ENCODE measurements around the gene STN1.

The STN1 gene

GRCh38 chr10:103843854-103844570, 74.0 kb downstream of the STN1 start:
- no peak for DNase-seq (ENCODE audit: low read depth in 2 of 2)

GRCh38 chr10:103843045-103843444, 74.9 kb downstream of the STN1 start:
- DNase-seq (ENCODE audit: low read depth in 2 of 2): no peak

DNA sequence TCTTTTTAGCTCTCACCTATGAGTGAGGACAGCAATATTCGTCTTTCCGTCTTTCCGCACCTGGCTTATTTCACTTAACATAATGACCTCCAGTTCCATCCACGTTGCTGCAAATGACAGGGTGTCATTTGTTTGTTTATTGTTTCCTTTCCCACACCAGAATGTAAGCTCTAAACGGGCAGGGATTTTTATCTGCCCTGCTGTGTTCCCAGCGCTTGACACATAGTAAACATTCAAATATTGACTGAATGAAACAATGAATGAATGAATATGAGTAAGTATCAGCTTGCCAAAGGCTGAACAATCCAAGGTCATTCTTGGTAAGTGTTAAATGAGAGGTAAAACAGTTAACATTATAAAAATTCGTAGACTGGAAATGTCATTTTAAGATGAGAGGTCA, 75.4 kb downstream of the STN1 start:
- DNase-seq (ENCODE audit: low read depth in 2 of 2): no peak

- no peak for DNase-seq (ENCODE audit: low read depth in 2 of 2)
These were observed 76.5 kb downstream of the STN1 start for GRCh38 chr10:103841519-103841918.

DNA sequence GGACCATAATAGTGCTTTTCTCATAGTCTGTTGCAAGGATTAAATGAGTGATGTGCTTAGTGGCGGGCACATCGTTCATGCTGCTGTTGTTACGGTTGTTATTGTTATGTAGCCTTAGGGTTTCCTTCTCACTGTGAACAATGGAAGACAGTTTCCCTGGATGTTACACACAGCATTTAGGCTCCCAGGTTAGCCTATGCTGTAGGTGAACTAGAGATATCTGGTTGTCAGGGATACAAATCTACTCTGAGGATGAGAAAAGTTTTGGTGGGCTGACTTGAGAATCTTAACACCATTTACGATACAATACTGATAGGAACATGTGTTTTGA, 77.3 kb downstream of the STN1 start:
- no peak for DNase-seq (ENCODE audit: low read depth in 2 of 2)

GRCh38 chr10:103839872-103840739, 77.9 kb downstream of the STN1 start:
- DNase-seq (ENCODE audit: low read depth in 2 of 2): no peak

DNA sequence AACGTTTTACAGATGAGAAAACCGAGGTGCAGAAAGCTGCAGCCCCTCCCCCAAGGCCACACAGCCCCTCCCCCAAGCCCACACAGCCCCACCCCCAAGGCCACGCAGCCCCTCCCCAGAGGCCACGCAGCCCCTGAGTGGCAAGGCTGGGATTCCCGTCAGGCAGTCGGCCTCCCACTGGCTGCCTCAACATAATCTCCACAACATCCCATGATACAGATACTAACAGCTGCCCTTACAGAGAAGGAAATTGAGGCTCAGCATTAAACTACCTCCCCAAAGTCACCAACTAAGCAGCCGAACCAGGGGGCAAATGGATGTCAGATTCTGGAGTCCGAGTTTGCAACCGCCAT, 78.5 kb downstream of the STN1 start:
- no peak for DNase-seq (ENCODE audit: low read depth in 2 of 2)

DNA sequence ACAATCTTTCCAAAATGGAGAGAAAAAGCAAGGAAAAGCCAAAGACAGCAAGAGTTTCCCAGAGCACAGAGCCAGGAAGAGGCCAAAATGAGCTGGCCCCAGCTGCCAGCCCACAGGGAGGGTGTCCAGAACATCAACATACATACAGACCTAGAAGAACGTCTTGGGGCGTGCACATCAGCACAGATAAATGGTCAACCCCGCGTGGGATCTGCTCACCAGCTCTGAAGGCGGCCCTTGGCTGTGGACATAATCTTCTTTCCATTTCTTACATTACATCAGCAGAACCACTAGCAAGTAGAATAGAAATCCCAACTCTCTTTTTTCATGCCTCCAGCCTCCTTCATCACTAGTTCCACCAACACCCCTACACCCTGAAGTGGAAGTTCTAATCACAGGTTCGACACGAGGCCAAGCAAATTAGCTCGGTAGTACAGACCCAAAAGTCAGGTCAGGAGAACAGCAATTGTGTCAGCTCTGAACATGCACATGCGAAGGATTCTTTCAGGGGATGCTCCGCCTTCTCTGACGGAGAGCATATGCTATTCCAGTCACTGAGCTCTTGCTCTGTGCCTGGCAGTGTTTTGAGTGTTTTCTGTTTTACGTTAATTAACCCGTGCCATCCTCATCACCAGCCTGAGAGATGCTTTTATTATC, 79.0 kb downstream of the STN1 start:
- DNase-seq (ENCODE audit: low read depth in 2 of 2): no peak

DNA sequence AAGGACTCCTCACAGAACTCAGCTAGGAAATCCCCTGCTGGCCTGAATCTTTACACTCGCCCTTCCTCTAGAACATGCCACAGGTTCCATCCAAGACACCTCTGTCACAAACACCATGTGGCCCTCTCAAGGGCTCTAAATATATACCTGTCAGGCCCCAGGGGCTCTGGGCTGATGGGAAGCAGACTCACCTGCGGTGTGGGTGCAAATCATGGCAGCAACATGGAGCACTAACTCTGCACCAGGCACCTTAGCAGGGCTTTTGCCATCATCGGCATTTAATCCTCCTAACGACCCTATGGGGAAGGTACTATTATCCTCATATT, 80.0 kb downstream of the STN1 start:
- no peak for DNase-seq (ENCODE audit: low read depth in 2 of 2)

GRCh38 chr10:103837370-103838069, 80.5 kb downstream of the STN1 start:
- DNase-seq (ENCODE audit: low read depth in 2 of 2): no peak

DNA sequence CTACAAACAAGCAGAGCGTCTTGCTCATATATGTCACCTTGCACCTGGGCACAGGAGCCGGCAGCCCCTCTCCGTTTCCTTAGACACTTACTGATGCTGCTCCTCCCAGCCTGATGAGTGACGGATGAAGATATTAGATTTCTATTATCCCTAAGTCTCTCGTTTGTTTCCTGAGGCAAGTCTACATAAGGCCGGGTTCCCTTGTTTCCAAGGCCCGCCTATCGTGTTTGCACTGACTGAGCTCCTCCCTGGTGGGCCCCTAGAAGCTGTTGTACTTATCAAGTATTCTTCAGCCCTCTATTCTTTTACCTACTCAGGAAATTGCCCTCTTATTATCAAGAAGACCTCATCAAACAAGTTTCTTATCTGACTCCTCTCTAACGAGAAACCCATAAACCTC, 81.1 kb downstream of the STN1 start:
- no peak for DNase-seq (ENCODE audit: low read depth in 2 of 2)

DNA sequence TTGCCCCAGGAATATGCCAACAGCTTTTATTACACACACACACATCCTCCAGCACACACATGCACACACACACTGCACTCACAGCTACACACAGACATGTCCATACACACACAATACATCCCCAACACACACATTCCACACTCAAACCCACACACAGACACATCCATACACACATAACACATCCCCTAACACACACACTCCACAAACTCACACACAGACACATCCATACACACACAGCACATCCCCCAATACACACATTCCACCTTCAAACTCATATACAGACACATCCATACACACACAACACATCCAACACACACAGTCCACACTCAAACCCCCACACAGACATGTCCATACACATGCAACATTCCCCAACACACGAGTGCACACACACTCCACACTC, 81.7 kb downstream of the STN1 start:
- DNase-seq (ENCODE audit: low read depth in 2 of 2): no peak

DNA sequence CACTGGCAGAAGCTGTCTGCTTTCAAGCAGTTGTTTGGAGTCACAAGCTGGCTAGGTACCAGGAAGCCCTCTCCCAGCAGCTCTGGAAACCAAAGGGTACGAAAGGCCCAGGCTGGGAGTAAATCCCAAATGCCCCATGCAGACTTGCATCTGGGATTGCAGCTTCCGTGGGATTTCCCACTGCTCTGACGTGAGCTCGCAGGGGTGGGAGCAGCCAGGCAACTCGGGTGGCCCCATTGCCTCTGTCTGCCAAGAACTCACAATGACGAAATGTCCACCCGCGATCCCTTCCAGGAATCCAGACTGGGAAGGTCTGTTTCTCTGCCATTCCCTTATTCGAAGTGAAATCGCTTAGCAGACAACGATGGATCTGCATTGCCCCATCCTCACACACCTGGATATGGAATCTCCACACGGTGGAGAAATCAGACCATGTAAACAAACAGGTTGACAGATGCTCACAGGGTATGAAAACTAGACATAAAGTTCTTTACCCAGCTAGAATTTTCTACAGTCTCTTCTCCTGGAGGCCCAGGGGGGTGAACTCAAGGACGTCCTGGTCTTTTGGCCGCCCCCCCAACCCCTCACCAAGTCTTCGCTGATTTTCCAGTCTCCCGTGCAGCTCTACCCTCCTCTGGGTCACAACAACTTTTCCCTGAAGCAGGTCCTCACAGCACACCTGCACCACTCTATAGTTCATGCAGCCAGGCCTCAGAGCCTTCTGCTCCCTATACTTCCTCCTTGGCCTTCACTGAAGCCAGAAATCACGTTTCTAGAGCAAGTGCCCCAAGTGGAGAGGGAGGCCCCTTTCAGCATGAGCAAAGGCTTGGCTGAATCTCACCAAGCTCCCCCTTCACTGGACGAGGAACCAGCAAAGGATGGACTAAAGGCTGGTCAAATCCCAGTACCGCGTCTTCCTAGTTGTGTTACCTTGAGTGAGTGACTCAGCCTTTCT, 82.6 kb downstream of the STN1 start:
- DNase-seq (ENCODE audit: low read depth in 2 of 2): no peak

GRCh38 chr10:103834436-103835095, 83.4 kb downstream of the STN1 start:
- no peak for DNase-seq (ENCODE audit: low read depth in 2 of 2)

- DNase-seq (ENCODE audit: low read depth in 2 of 2): no peak
These were observed 84.1 kb downstream of the STN1 start for GRCh38 chr10:103833731-103834365.

DNA sequence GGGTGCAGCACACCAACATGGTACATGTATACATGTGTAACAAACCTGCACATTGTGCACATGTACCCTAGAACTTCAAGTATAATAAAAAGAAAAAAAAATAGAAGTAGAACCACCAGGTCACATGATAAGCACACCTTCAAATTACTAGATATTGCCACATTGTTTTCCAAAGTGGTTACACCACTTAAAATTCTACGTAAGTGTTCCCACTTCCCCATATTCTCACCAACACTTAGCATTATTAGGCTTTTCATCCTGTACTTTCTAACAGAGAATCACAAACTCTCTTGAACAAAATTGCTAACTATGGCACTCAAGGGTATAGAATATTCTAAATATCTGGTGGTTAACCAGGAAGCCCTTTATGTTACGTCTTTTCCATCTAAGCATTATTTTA, 85.2 kb downstream of the STN1 start:
- no peak for DNase-seq (ENCODE audit: low read depth in 2 of 2)

All from stimulated activated CD8-positive, alpha-beta memory T cell treated with anti-CD3 and anti-CD28 coated beads, Interleukin-15, amount 100 ng/mL, for 4 hours (primary cell).